PFSK-1 (cell line): ENCODE results near the gene SH2D3C.

Experiments used
- FOXP2 ChIP-seq: optimal IDR thresholded peaks from 2 replicates; pipeline ENCODE3; 2011; ENCODE audit warnings: borderline replicate concordance, control low read depth, inconsistent platforms; ENCODE audit not compliant: insufficient read depth; ENCODE audit errors: extremely low read length, extremely low read depth
- POLR2AphosphoS5 ChIP-seq: IDR thresholded peaks from 2 replicates; pipeline ENCODE4 v1.6.1; 2012; ENCODE audit warnings: low read depth, mild to moderate bottlenecking, control low read depth, low read length, moderate library complexity
- SIN3A ChIP-seq: IDR thresholded peaks from 2 replicates; pipeline ENCODE4 v1.6.1; 2012; ENCODE audit warnings: mild to moderate bottlenecking, low read length, moderate library complexity, borderline replicate concordance; ENCODE audit not compliant: insufficient read depth
- TAF1 ChIP-seq: IDR thresholded peaks from 2 replicates; pipeline ENCODE4 v1.6.1; 2012; ENCODE audit warnings: low read length, control low read depth, borderline replicate concordance; ENCODE audit not compliant: insufficient read depth
- TF ChIP-seq, protein P1 (sequence below), 2 experiments: IDR thresholded peaks; 2 replicates each; pipeline versions ENCODE4 v1.6.1 to v1.8.0; 2011 to 2012; ENCODE audit warnings: low read depth in 2 of 2, low read length in 2 of 2, control low read depth in 1 of 2, inconsistent platforms in 1 of 2, mild to moderate bottlenecking in 1 of 2, moderate library complexity in 1 of 2; ENCODE audit not compliant: insufficient read depth in 1 of 2

Gene SH2D3C

DNA sequence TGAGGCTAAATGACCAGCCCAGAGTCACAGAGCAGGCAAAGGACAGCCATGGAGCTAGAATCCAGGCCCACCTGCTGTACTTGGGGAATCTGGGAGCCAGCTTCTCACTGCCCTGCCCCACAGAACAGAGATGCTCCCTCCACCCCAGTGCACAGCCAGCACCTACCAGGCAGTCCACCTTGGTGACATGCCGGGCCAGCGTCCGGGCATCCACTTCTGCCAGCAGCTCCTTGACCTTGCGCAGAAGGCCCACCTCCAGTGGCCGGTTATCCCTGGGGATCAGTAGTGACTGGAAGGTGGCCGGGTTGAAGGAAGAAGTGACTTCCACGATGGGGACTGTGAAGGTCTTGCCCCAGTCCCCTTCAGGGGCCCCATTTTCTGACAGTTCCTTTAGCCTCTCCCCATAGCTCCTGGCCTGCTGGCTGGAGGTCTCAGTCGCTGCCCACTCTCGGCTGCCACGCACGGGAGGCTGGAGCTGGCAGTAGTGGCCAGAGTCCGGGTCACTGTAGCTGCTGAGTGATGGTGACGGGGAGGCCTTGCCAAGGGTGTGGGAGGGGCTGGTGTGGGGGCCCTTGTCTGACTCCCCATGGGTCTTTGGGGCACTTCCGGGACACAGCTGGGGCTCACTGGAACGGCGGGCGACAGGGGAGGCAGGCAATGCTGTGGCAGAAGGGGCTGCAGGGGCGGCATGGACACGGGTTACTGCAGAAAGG lies 33.9 kb downstream of the SH2D3C start:
- TF ChIP-seq, protein P1, sequence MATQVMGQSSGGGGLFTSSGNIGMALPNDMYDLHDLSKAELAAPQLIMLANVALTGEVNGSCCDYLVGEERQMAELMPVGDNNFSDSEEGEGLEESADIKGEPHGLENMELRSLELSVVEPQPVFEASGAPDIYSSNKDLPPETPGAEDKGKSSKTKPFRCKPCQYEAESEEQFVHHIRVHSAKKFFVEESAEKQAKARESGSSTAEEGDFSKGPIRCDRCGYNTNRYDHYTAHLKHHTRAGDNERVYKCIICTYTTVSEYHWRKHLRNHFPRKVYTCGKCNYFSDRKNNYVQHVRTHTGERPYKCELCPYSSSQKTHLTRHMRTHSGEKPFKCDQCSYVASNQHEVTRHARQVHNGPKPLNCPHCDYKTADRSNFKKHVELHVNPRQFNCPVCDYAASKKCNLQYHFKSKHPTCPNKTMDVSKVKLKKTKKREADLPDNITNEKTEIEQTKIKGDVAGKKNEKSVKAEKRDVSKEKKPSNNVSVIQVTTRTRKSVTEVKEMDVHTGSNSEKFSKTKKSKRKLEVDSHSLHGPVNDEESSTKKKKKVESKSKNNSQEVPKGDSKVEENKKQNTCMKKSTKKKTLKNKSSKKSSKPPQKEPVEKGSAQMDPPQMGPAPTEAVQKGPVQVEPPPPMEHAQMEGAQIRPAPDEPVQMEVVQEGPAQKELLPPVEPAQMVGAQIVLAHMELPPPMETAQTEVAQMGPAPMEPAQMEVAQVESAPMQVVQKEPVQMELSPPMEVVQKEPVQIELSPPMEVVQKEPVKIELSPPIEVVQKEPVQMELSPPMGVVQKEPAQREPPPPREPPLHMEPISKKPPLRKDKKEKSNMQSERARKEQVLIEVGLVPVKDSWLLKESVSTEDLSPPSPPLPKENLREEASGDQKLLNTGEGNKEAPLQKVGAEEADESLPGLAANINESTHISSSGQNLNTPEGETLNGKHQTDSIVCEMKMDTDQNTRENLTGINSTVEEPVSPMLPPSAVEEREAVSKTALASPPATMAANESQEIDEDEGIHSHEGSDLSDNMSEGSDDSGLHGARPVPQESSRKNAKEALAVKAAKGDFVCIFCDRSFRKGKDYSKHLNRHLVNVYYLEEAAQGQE (IDR thresholded peaks at IDR 0.05; ENCODE audit: insufficient read depth in 1 of 2, low read depth in 2 of 2, low read length in 2 of 2): no peak
- no peak for TF ChIP-seq POLR2AphosphoS5
- no peak for TF ChIP-seq TAF1
- TF ChIP-seq SIN3A: no peak
- no peak for TF ChIP-seq FOXP2

- TF ChIP-seq TAF1 (no peak), POLR2AphosphoS5 (no peak), FOXP2 (no peak)
- TF ChIP-seq, protein P1 (IDR thresholded peaks at IDR 0.05; ENCODE audit: insufficient read depth in 1 of 2, low read depth in 2 of 2, low read length in 2 of 2): no peak
These were observed 35.9 kb downstream of the SH2D3C start for GRCh38 chr9:127742435-127743088.

- TF ChIP-seq TAF1 (no peak), FOXP2 (no peak), POLR2AphosphoS5 (no peak), SIN3A (no peak)
- TF ChIP-seq, protein P1 (IDR thresholded peaks at IDR 0.05; ENCODE audit: insufficient read depth in 1 of 2, low read depth in 2 of 2, low read length in 2 of 2): no peak
These were observed 36.5 kb downstream of the SH2D3C start for GRCh38 chr9:127741831-127742434.

GRCh38 chr9:127739614-127740330 lies 38.7 kb downstream of the SH2D3C start:
- TF ChIP-seq SIN3A (no peak), TAF1 (no peak), FOXP2 (no peak)
- TF ChIP-seq, protein P1 (IDR thresholded peaks at IDR 0.05; ENCODE audit: insufficient read depth in 1 of 2, low read depth in 2 of 2, low read length in 2 of 2): no peak
